WTC11 (cell line): ENCODE data around the gene GAR1.

Experiments used
- ATF3 ChIP-seq: sonication (generic); formaldehyde crosslinking; conservative IDR thresholded peaks from 2 replicates; pipeline ENCODE4 v1.8.1; 2022; ENCODE audit warnings: mild to moderate bottlenecking, missing genetic modification reagents
- CTCF ChIP-seq: fragments of 200-600 bp; IDR thresholded peaks from 2 replicates; pipeline ENCODE4 v1.8.0; 2022; ENCODE audit warnings: antibody characterized with exemption
- ELF4 ChIP-seq: sonication (generic); formaldehyde crosslinking; IDR thresholded peaks from 2 replicates; pipeline ENCODE4 v1.8.1; 2022; ENCODE audit warnings: low read depth, mild to moderate bottlenecking, moderate library complexity, missing genetic modification reagents
- ESRRA ChIP-seq: sonication (generic); formaldehyde crosslinking; IDR thresholded peaks from 2 replicates; pipeline ENCODE4 v1.8.1; 2022; ENCODE audit warnings: mild to moderate bottlenecking, missing genetic modification reagents, borderline replicate concordance
- FOXP4 ChIP-seq: sonication (generic); formaldehyde crosslinking; IDR thresholded peaks from 2 replicates; pipeline ENCODE4 v1.8.0; 2022; ENCODE audit warnings: mild to moderate bottlenecking, missing genetic modification reagents
- NR3C1 ChIP-seq: sonication (generic); formaldehyde crosslinking; conservative IDR thresholded peaks from 2 replicates; pipeline ENCODE4 v1.8.1; 2023; ENCODE audit warnings: low read depth, mild to moderate bottlenecking, missing genetic modification reagents

DNA sequence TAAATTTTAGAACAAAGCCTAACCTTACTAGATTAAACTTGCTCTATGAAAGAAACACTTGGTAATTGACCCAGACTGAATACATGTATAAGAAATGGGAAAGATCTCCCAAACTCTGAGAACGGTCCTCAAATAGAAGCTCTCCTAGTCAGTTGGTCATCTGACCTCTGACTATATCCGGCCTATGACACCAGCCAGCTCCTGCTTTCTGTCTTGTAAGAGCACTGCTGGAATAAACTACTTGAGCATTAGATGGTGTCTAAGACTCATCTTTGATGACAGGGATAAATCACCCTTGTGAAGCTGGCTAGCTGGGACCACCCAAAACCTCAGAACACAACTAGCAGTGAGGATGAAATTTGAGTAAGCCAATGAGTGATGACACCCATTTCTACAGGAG lies 56.5 kb downstream of the GAR1 start:
- TF ChIP-seq FOXP4 (CRISPR knock-in tag) (no peak), NR3C1 (CRISPR knock-in tag) (no peak), ESRRA (CRISPR knock-in tag) (no peak), ELF4 (CRISPR knock-in tag) (no peak), CTCF (no peak), ATF3 (CRISPR knock-in tag) (no peak)
